GM18951 (cell line): ENCODE data around the gene MPC1.

Experiments used
- POLR2A ChIP-seq: IDR thresholded peaks from 4 replicates; pipeline ENCODE4 v1.6.1; 2011; ENCODE audit warnings: mild to moderate bottlenecking; ENCODE audit not compliant: insufficient read length, insufficient read depth; ENCODE audit errors: extremely low read depth
- in situ Hi-C: fragments of 300-500 bp; cut with MboI; formaldehyde crosslinking; loops from one replicate; pipeline ENCODE4 v1.12.0; 2022; ENCODE audit warnings: low sequenced_read_pairs, mixed read lengths, inconsistent platforms; ENCODE audit not compliant: unreplicated experiment

MPC1 gene

GRCh38 chr6:166382933-166383801, at the start of gene MPC1:
MPC1 (minus strand) TSS chr6:166382940; CDS start chr6:166382876, 64 bp downstream.
- TF ChIP-seq POLR2A = peak; percentile 80
- in situ Hi-C loops = no loop called here

GRCh38 chr6:166430269-166430668, 47.5 kb upstream of the MPC1 start:
- no peak for TF ChIP-seq POLR2A

GRCh38 chr6:166424431-166424830, 41.7 kb upstream of the MPC1 start:
- in situ Hi-C loops = no loop called here
- TF ChIP-seq POLR2A = no peak

More at GRCh38 chr6:166430269-166430668, 47.5 kb upstream of the MPC1 start:
- in situ Hi-C loops = loop anchor here (25.0 kb wide), 1 partner anchor 543 kb away; no protein-coding TSS in a partner anchor

GRCh38 chr6:166423781-166424180, 41.0 kb upstream of the MPC1 start:
- in situ Hi-C loops = no loop called here
- no peak for TF ChIP-seq POLR2A

GRCh38 chr6:166423051-166423745, 40.5 kb upstream of the MPC1 start:
- TF ChIP-seq POLR2A = no peak
- in situ Hi-C loops = no loop called here

GRCh38 chr6:166422201-166422940, 39.6 kb upstream of the MPC1 start:
- no peak for TF ChIP-seq POLR2A
- in situ Hi-C loops = no loop called here

- in situ Hi-C loops = no loop called here
- TF ChIP-seq POLR2A = no peak
Measured at GRCh38 chr6:166420351-166420750, 37.6 kb upstream of the MPC1 start.

- TF ChIP-seq POLR2A = no peak
- in situ Hi-C loops = no loop called here
Measured at GRCh38 chr6:166419717-166420116, 37.0 kb upstream of the MPC1 start.

- in situ Hi-C loops = no loop called here
- no peak for TF ChIP-seq POLR2A
Measured at GRCh38 chr6:166419286-166419685, 36.5 kb upstream of the MPC1 start.

GRCh38 chr6:166418691-166419143, 36.0 kb upstream of the MPC1 start:
- no peak for TF ChIP-seq POLR2A
- in situ Hi-C loops = no loop called here

GRCh38 chr6:166417285-166417691, 34.5 kb upstream of the MPC1 start:
- in situ Hi-C loops = no loop called here
- no peak for TF ChIP-seq POLR2A

- no peak for TF ChIP-seq POLR2A
- in situ Hi-C loops = no loop called here
Measured at GRCh38 chr6:166415833-166416347, 33.1 kb upstream of the MPC1 start.

- in situ Hi-C loops = no loop called here
- TF ChIP-seq POLR2A = no peak
Measured at GRCh38 chr6:166415306-166415705, 32.6 kb upstream of the MPC1 start.
